Activated naive CD8-positive, alpha-beta T cell (primary cell): ENCODE data around the gene GTF3C2.

Experiments used
- H3K27ac Mint-ChIP-seq: one replicate; pipeline ENCODE4 v1.8.0; 2021; ENCODE audit warnings: mixed read lengths
- H3K27me3 Mint-ChIP-seq: one replicate; pipeline ENCODE4 v1.8.0; 2021; ENCODE audit warnings: mixed read lengths
- H3K36me3 Mint-ChIP-seq: one replicate; pipeline ENCODE4 v1.8.0; 2021; ENCODE audit warnings: mixed read lengths
- H3K4me1 Mint-ChIP-seq: one replicate; pipeline ENCODE4 v1.8.0; 2021; ENCODE audit warnings: low read depth, mixed read lengths
- H3K4me3 Mint-ChIP-seq: one replicate; pipeline ENCODE4 v1.8.0; 2021; ENCODE audit warnings: mild to moderate bottlenecking, mixed read lengths
- H3K9me3 Mint-ChIP-seq: one replicate; pipeline ENCODE4 v1.8.0; 2021; ENCODE audit warnings: low read depth, mixed read lengths

Gene GTF3C2

GRCh38 chr2:27356382-27357181 lies at the start of gene GTF3C2:
Gene GTF3C2 (minus strand): TSS chr2:27356764. CDS start chr2:27343554, 13,210 bp downstream.
- H3K9me3 Mint-ChIP-seq = no peaks in the 10 kb centered on the region
- H3K36me3 Mint-ChIP-seq = no peaks in the 10 kb centered on the region
- peak within 1 kb of the TSS; percentile 100 for H3K27ac Mint-ChIP-seq
- peaks cover 51% of the 10 kb centered on the region for H3K4me1 Mint-ChIP-seq
- no peaks in the 10 kb centered on the region for H3K27me3 Mint-ChIP-seq
- peak within 1 kb of the TSS; percentile 99 for H3K4me3 Mint-ChIP-seq

DNA sequence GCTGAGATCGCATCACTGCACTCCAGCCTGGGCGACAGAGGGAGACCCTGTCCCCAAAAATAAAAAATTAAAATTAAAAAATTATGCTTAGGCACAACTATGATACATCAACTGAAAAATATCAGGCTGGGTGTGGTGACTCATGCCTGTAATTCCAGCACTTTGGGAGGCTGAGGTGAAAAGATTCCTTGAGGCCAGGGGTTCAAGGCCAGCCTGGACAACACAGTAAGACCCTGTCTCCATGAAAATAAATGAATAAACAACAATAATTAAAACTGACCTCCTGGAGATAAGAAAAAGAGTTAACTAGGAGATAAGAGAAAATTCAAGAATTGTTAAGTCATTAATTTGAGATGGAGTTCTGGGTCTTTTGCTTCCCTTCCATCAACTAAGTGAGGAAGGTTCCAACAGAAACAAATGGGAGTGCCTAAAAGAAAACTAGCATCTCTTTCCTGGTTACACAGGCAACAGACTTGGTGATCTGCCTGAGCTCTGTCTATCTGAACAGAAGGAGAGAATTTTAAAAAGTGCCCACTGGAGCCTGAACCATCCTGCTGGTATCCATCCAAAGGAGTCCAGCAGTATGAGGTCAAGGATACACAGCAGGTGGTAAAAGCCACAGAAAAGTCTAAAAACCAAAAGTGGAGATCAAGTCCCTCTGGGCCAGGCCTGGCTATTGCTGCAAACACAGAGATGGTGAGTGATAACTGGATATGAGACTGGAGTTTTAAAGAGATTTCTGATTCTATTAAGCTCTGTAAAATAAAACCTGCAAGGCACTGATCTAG lies 44.0 kb upstream of the GTF3C2 start:
- Mint-ChIP-seq H3K4me1 (peaks cover 47% of the 10 kb centered on the region), H3K36me3 (peaks cover 2% of the 10 kb centered on the region), H3K27ac (peak overlapping the region; percentile 46)

DNA sequence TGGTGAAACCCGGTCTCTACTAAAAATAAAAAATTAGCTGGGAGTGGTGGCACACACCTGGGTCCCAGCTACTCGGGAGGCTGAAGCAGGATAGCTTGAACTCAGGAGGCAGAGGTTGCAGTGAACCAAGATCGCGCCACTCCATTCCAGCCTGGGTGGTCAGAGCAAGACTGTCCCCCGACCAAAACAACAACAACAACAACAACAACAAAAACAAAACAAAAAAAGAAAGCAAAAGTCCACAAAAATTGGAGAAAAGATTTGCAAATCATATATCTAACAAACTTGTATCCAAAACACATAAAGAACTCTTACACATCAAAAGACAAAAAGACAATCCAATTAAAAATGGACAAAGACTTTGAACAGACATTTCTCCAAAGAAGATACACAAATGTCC lies 42.4 kb upstream of the GTF3C2 start:
- H3K36me3 Mint-ChIP-seq = peaks cover 2% of the 10 kb centered on the region
- H3K4me1 Mint-ChIP-seq = peaks cover 43% of the 10 kb centered on the region
- H3K27me3 Mint-ChIP-seq = no peaks in the 10 kb centered on the region
- no peak overlapping the region for H3K27ac Mint-ChIP-seq
- no peak overlapping the region for H3K4me3 Mint-ChIP-seq
- no peaks in the 10 kb centered on the region for H3K9me3 Mint-ChIP-seq

More for the DNA sequence above, 44.0 kb upstream of the GTF3C2 start:
- Mint-ChIP-seq H3K9me3 (no peaks in the 10 kb centered on the region), H3K4me3 (no peak overlapping the region), H3K27me3 (no peaks in the 10 kb centered on the region)

DNA sequence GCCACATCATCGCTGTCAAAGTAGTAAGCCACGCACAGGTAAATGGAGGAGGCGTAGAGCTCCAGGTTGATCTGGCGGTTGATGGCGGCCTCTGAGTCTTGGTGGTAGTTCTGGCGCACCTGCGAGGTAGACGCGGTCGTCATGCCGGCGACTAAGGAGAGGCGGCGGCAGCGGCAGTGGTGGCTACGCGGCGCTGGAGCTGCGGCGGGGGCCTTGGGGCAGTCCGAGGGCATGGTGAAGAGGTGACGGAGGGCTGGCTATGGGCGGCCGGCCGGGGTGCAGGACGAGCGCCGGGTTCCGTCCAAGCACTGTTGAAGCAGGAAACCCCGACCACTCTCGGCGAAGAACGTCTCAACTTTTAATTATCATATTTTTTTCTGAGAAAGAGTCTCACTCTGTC lies 36.7 kb upstream of the GTF3C2 start:
- no peak overlapping the region for H3K27ac Mint-ChIP-seq
- H3K4me1 Mint-ChIP-seq = peaks cover 38% of the 10 kb centered on the region
- peaks cover 10% of the 10 kb centered on the region for H3K36me3 Mint-ChIP-seq
- no peaks in the 10 kb centered on the region for H3K9me3 Mint-ChIP-seq
- H3K4me3 Mint-ChIP-seq = no peak overlapping the region
- H3K27me3 Mint-ChIP-seq = no peaks in the 10 kb centered on the region

DNA sequence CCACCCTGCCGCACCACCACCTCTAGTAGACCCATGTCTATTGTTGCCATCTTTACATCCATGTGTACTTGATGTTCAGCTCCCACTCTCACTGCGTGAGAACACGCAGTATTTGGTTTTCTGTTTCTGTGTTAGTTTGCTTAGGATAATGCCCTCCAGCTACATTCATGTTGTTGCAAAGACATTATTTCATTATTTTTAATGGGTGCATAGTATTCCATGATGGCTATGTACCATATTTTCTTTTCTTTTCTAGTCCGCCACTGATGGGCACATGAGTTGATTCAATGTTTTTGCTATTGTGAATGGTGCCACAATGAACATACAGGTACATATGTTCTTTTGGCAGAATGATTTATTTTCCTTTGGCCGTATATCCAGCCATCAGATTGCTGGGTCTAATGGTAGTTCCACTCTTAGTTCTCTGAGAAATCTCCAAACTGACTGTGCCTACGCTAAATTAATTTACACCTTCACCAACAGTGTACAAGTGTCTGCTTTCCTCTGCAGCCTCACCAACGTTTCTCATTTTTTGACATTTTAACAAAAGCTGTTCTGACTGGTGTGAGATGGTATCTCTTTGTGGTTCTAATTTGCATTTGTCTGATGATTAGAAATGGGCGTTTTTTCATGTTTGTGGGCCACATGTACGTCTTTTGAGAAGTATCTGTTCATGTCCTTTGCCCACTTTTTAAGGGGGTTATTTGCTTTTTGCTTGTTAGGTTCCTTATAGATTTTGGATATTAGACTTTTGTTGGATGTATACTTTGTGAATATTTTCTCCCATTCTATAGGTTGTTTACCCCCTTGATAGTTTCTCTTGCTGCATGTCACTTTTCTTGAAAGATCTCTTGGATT lies 34.5 kb upstream of the GTF3C2 start:
- H3K27me3 Mint-ChIP-seq = no peaks in the 10 kb centered on the region
- no peaks in the 10 kb centered on the region for H3K9me3 Mint-ChIP-seq
- H3K27ac Mint-ChIP-seq = peak overlapping the region; percentile 41
- H3K4me3 Mint-ChIP-seq = peak overlapping the region; percentile 49
- peaks cover 25% of the 10 kb centered on the region for H3K4me1 Mint-ChIP-seq
- peaks cover 10% of the 10 kb centered on the region for H3K36me3 Mint-ChIP-seq

DNA sequence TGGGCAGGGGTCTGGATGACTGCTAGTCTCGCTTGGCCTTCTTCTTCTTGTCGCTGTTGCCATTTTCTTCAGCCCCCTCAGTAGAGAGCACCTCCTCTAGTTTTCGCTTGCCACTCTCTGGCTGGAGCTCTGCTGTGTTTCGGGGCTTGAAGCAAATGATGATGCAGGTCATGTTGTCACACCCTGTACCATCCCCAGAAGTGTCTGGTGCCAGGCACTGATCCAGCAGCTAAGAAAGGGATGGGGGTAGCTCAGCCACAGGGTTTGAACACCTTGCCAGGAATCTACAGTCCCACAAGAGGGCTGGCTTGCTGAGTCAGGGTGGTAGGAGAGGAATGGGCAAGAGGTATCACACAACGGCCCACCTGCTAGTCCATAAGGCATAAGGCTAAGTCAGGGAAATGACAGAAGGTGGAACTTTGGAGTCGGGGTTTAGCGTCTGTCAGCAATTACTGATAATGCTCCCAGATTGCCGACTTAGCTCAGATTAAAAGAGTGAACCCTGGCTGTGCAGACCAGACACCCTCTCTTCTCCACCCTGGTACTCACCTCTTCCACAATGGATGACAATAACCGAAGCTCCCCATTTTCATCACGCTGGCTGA lies 25.1 kb upstream of the GTF3C2 start:
- Mint-ChIP-seq H3K4me1 (peaks cover 21% of the 10 kb centered on the region), H3K36me3 (peaks cover 12% of the 10 kb centered on the region), H3K27me3 (no peaks in the 10 kb centered on the region), H3K27ac (peak overlapping the region; percentile 94), H3K4me3 (peak overlapping the region; percentile 85), H3K9me3 (no peaks in the 10 kb centered on the region)

GRCh38 chr2:27380626-27381545 lies 24.3 kb upstream of the GTF3C2 start, which contains the start of gene ZNF513:
Gene ZNF513 (minus strand): TSS chr2:27380734. CDS start chr2:27380526, 208 bp downstream.
- peaks cover 21% of the 10 kb centered on the region for H3K4me1 Mint-ChIP-seq

GRCh38 chr2:27379836-27380625 lies 23.5 kb upstream of the GTF3C2 start:
- Mint-ChIP-seq H3K27ac (peak overlapping the region; percentile 96), H3K4me3 (peak overlapping the region; percentile 93), H3K9me3 (no peaks in the 10 kb centered on the region), H3K4me1 (peaks cover 21% of the 10 kb centered on the region), H3K36me3 (peaks cover 6% of the 10 kb centered on the region), H3K27me3 (no peaks in the 10 kb centered on the region)

More at GRCh38 chr2:27380626-27381545, 24.3 kb upstream of the GTF3C2 start, which contains the start of gene ZNF513:
- Mint-ChIP-seq H3K27me3 (no peaks in the 10 kb centered on the region), H3K4me3 (peak within 1 kb of the TSS; percentile 93), H3K36me3 (peaks cover 12% of the 10 kb centered on the region), H3K27ac (peak within 1 kb of the TSS; percentile 96), H3K9me3 (no peaks in the 10 kb centered on the region)

GRCh38 chr2:27379383-27379835 lies 22.8 kb upstream of the GTF3C2 start:
- Mint-ChIP-seq H3K9me3 (no peaks in the 10 kb centered on the region), H3K4me3 (peak overlapping the region; percentile 93), H3K36me3 (peaks cover 5% of the 10 kb centered on the region), H3K27me3 (no peaks in the 10 kb centered on the region), H3K27ac (peak overlapping the region; percentile 96), H3K4me1 (peaks cover 22% of the 10 kb centered on the region)

GRCh38 chr2:27378809-27379290 lies 22.3 kb upstream of the GTF3C2 start:
- H3K4me1 Mint-ChIP-seq = peaks cover 21% of the 10 kb centered on the region
- H3K27me3 Mint-ChIP-seq = no peaks in the 10 kb centered on the region
- peaks cover 2% of the 10 kb centered on the region for H3K36me3 Mint-ChIP-seq
- no peaks in the 10 kb centered on the region for H3K9me3 Mint-ChIP-seq
- peak overlapping the region; percentile 96 for H3K27ac Mint-ChIP-seq
- peak overlapping the region; percentile 93 for H3K4me3 Mint-ChIP-seq

DNA sequence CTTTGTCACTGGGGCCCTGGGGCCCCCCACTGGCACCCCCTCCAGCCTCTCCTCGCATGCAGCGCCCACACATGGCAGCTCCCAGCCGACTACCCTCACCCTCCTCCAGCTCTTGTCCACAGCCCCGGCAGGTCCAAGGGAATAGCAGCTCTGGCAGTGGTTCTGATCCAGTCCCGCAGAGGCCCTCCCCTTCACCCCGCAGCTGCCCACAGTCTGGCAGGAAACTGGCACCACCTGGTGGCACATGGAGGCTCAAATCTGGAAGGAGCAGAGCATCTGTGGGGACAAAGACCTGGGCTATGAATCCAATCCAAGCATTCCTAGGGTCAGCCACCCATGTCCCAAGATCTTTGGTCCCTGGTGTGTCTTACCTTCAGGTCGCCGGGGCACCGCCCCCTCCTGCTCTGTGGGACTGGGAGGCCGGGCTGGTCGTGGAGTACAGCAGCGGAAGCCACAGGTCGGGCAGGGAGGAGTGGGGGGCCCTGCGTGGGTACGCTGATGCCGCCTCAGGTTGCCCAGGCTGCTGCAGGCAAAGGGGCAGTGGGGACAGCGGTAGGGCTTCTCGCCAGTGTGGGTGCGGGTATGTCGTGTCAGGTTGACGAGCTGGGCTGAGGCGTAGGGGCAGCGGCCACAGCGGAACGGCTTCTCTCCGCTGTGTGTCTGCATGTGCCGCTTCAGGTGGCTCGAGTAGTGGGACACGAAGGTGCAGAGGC lies 21.7 kb upstream of the GTF3C2 start:
- Mint-ChIP-seq H3K27me3 (no peaks in the 10 kb centered on the region), H3K9me3 (no peaks in the 10 kb centered on the region), H3K36me3 (no peaks in the 10 kb centered on the region), H3K4me3 (no peak overlapping the region), H3K27ac (peak overlapping the region; percentile 22), H3K4me1 (peaks cover 21% of the 10 kb centered on the region)

GRCh38 chr2:27377618-27378095 lies 21.1 kb upstream of the GTF3C2 start:
- no peaks in the 10 kb centered on the region for H3K36me3 Mint-ChIP-seq
- no peak overlapping the region for H3K27ac Mint-ChIP-seq
- H3K4me3 Mint-ChIP-seq = no peak overlapping the region
- H3K4me1 Mint-ChIP-seq = peaks cover 25% of the 10 kb centered on the region
- no peaks in the 10 kb centered on the region for H3K27me3 Mint-ChIP-seq
- H3K9me3 Mint-ChIP-seq = no peaks in the 10 kb centered on the region
